GM20000 (cell line): ENCODE results near the gene PEAK1.

Experiments used
- DNase-seq: peaks from one replicate; pipeline ENCODE4 v3.0.0; 2012; ENCODE audit warnings: low spot score
- CTCF ChIP-seq: IDR thresholded peaks from 2 replicates; pipeline ENCODE4 v1.5.1; 2012; ENCODE audit warnings: mild to moderate bottlenecking, control low read depth; ENCODE audit errors: extremely low read depth, missing control alignments

PEAK1 gene

DNA sequence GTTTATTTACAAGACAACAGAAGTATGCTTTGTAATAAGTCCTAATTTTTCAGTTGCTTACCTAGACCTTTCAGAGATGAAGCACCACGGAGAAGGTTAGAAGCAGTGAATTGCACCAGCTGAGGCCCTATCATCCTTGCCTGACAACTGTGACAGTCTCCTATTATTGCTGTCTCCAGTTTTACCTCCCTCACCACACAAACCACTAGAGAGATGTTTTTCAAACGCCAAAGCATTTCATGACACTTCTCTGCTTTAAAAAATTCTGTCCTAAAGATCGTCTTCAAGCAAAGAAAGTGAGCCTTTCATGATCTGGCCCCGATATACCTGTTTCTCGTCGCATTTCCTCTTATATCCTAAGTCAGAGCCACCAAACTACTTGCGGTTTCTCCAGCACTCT lies 276.7 kb downstream of the PEAK1 start:
- DNase-seq = no peak
- no peak for TF ChIP-seq CTCF

- no peak for TF ChIP-seq CTCF
- no peak for DNase-seq
These were observed 279.7 kb downstream of the PEAK1 start for GRCh38 chr15:77140220-77140619.

DNA sequence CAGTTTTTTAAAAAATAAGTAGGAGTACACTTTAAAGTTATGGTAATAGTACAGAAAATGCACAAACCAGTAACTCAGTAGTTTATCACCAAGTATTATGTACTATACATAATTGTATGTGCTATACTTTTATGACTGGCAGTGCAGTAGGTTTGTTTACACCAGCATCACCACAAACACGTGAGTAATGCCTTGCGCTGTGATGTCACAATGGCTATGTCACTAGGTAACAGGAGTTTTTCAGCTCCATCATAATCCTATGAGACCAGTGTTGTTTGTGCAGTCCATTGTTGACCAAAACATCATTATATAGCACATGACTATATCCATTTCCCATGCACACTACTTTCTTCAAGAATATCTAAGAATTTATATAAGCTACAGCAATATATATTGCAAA lies 280.6 kb downstream of the PEAK1 start:
- TF ChIP-seq CTCF = no peak
- DNase-seq = no peak

DNA sequence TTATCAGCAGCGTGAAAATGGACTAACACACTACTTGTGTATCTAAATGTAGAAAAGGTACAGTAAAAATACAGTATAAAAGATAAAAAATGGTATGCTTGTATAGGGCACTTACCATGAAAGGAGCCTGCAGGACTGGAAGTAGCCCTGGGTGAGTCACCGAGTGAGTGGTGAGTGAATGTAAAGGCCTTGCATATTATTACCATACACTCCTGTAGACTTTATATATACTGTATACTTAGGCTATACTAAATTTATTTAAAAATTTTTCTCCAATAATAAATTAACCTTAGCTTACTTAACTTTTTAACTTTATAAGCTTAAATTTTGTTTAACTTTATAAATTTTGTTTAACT lies 281.8 kb downstream of the PEAK1 start:
- TF ChIP-seq CTCF = no peak
- no peak for DNase-seq

DNA sequence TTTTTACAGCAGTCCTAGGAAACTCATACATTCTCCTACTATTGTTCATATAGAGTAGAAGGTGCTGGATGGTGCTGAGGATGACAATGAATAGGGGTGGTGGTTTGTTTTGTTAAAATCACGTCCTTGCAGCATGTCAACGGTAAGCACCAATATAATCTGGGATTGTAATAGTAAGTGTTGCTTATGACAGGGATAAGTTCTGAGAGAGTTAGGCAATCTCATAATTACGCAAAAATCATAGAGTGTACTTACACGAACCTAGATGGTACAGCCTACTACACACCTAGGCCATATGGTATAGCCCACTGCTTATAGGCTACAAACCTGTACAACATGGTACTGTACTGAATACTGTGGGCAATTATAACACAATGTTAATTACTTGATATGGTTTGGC lies 284.7 kb downstream of the PEAK1 start:
- TF ChIP-seq CTCF = no peak
- no peak for DNase-seq

- DNase-seq = no peak
- TF ChIP-seq CTCF = no peak
These were observed 289.5 kb downstream of the PEAK1 start for GRCh38 chr15:77130315-77130930.

GRCh38 chr15:77127626-77128025 lies 292.3 kb downstream of the PEAK1 start:
- DNase-seq = no peak
- TF ChIP-seq CTCF = no peak
